Gastrocnemius medialis (tissue), 4 donors: ENCODE measurements around the gene SNTG2.

Source experiments
- CTCF ChIP-seq, 5 experiments: fragments of 450-650 bp in 3 of 5; fragments of 200-600 bp in 2 of 5; sonication (generic) in 2 of 5; IDR thresholded peaks in 4 of 5; conservative IDR thresholded peaks in 1 of 5; 1 replicate in 4 of 5; 2 replicates in 1 of 5; pipeline ENCODE4 v1.5.1; 2016 to 2019; ENCODE audit warnings: antibody characterized with exemption in 5 of 5, mild to moderate bottlenecking in 3 of 5, moderate library complexity in 3 of 5
- POLR2A ChIP-seq, 2 donors: fragments of 450-650 bp; IDR thresholded peaks; one replicate each; pipeline ENCODE4 v1.6.1; 2017; ENCODE audit warnings: antibody characterized with exemption in 2 of 2, mild to moderate bottlenecking in 2 of 2, moderate library complexity in 2 of 2

- TF ChIP-seq CTCF (IDR thresholded peaks at IDR 0.05 in 4 of 5, conservative IDR thresholded peaks at IDR 0.05 in 1 of 5) (no peak), POLR2A (IDR thresholded peaks at IDR 0.05) (no peak)
These were observed 367.8 kb downstream of the SNTG2 start for GRCh38 chr2:1318366-1319009.
